GM13977 (cell line): ENCODE results near the gene ERCC8.

Source experiments
- DNase-seq: peaks from one replicate; pipeline ENCODE4 v3.0.0; 2012; ENCODE audit warnings: low spot score
- in situ Hi-C: fragments of 300-500 bp; cut with MboI; formaldehyde crosslinking; loops from one replicate; pipeline ENCODE4 v1.12.0; 2022; ENCODE audit warnings: low sequenced_read_pairs, low pct_unique_long_range_greater_than_20kb, mixed read lengths, inconsistent platforms; ENCODE audit not compliant: unreplicated experiment
- TF ChIP-seq, protein P1 (sequence below): IDR thresholded peaks from 2 replicates; pipeline ENCODE4 v1.5.1; 2012; ENCODE audit warnings: mild to moderate bottlenecking, control low read depth; ENCODE audit not compliant: insufficient read depth; ENCODE audit errors: extremely low read depth, missing control alignments

ERCC8 gene

GRCh38 chr5:60927450-60927849, 17.4 kb downstream of the ERCC8 start:
- in situ Hi-C loops, result no loop called here
- no peak for DNase-seq
- TF ChIP-seq, protein P1, sequence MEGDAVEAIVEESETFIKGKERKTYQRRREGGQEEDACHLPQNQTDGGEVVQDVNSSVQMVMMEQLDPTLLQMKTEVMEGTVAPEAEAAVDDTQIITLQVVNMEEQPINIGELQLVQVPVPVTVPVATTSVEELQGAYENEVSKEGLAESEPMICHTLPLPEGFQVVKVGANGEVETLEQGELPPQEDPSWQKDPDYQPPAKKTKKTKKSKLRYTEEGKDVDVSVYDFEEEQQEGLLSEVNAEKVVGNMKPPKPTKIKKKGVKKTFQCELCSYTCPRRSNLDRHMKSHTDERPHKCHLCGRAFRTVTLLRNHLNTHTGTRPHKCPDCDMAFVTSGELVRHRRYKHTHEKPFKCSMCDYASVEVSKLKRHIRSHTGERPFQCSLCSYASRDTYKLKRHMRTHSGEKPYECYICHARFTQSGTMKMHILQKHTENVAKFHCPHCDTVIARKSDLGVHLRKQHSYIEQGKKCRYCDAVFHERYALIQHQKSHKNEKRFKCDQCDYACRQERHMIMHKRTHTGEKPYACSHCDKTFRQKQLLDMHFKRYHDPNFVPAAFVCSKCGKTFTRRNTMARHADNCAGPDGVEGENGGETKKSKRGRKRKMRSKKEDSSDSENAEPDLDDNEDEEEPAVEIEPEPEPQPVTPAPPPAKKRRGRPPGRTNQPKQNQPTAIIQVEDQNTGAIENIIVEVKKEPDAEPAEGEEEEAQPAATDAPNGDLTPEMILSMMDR, result no peak

DNA sequence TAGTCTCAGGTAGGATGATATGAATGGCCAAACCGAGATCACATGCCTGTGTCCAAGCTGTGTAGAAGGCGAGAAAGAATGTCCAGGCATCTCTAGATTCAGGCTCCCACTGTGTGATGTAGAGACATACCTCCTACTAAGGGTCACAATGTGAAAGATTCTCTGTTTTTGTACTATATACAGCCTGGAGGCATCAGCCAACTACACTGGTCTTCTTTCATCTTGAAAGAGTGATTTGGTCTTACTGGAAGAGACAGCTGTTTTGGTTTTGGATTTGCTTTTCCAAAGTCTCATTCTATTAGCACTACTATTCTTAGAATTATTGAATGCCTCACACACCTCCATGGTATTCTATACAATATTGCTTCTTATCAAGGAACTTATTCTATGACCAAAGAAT, 26.4 kb downstream of the ERCC8 start:
- in situ Hi-C loops, result no loop called here
- TF ChIP-seq, protein P1, result no peak
- no peak for DNase-seq

DNA sequence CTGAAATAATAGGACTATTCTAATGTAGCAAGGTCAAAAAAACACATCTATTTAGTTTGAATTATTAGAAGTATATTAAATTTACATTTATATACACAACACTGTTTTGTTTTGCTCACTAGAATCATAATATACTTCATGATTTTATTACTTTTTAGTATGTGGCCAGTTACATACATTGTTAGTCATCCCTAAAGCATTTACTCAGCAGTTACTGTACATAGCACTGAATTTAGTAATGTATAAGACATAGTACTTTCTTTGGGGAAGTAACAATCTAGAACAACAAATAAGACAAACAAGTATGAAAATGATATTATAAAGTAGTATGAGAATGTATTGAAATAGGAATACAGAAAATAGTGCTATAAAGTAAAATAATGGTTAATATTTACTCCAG, 28.2 kb downstream of the ERCC8 start:
- TF ChIP-seq, protein P1, result no peak
- no peak for DNase-seq
- in situ Hi-C loops, result no loop called here

DNA sequence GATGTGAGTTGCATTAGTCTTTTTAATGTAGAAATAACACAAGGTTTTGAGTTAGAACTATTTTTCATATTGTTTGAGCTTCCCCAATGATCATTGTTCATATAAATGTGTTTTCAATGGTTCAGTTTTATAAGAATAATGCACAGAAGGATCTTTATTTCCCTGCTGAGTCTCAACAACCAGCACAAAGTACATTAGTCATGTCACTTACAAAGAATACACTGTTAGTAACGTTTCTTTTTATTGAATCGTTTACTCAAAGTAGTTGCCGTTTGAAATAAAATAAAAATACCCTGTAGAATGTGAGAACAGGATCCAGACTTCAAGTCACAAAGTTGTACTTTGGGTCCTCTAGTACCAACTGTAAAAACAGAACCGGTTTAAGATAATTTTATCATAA, 41.5 kb downstream of the ERCC8 start:
- TF ChIP-seq, protein P1, result no peak
- DNase-seq, result no peak
- in situ Hi-C loops, result no loop called here

- TF ChIP-seq, protein P1, result no peak
- no peak for DNase-seq
- in situ Hi-C loops, result no loop called here
These were observed 47.9 kb downstream of the ERCC8 start for GRCh38 chr5:60896991-60897390.

DNA sequence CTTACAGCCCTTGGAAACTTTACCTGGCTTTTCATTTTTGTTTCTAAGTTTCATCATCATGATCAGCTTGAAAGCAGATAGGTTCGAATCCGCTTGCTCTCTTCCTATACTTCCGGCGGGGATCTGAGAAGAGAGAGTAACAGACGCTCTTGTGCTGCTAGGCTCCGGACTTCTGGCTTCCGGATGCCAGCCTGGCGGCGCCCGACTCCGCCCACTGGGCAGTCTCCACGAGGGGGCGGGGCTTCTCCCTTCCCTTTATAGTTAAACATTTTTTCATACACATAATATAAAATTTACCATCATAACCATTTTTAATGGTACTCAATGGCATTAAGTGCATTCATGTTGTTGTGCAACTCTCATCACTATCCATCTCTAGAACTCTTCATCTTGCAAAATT, 51.3 kb downstream of the ERCC8 start:
- in situ Hi-C loops, result no loop called here
- DNase-seq, result no peak
- TF ChIP-seq, protein P1, result no peak

GRCh38 chr5:60891667-60892066, 53.2 kb downstream of the ERCC8 start:
- TF ChIP-seq, protein P1, result no peak
- in situ Hi-C loops, result no loop called here
- no peak for DNase-seq
